Fibroblast of upper back skin (primary cell): ENCODE data around the gene PIGZ.
"Not testable (repeated sequence)": the region's sequence is repeated elsewhere in the genome, so short reads cannot be mapped to it uniquely, and the experiment has no call there.

Experiments
- DNase-seq: peaks from one replicate; pipeline ENCODE4 v3.0.0-alpha.2; 2013

Gene PIGZ

DNA sequence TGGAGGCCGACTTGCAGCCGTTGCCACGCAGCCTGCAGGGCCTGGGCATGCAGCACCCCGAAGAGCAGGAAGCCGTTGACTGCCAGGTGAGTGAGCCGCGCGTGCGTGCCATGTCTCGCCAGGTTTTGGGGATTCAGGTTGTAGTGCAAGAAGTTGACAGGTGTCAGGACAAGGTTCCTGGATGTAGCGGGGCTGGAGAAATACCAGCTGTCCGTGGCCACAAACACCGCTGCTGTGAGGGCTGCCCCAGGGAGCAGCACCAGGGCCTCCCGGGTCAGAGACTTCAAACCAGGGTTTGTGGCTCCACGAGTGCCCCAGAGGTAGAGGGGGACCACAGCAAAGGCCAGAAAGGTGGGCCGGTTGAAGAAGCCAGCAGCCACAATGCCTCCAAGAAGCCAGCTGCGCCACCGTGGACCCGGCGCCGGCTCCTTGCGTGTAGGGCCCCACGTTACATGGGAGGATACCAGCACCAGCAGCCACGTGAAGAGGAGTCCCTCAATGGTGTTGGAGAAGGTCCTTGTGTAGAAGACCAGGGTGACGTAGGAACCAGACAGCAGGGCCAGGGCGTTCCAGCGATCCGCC lies 20.7 kb downstream of the PIGZ start:
- no peak for DNase-seq

DNA sequence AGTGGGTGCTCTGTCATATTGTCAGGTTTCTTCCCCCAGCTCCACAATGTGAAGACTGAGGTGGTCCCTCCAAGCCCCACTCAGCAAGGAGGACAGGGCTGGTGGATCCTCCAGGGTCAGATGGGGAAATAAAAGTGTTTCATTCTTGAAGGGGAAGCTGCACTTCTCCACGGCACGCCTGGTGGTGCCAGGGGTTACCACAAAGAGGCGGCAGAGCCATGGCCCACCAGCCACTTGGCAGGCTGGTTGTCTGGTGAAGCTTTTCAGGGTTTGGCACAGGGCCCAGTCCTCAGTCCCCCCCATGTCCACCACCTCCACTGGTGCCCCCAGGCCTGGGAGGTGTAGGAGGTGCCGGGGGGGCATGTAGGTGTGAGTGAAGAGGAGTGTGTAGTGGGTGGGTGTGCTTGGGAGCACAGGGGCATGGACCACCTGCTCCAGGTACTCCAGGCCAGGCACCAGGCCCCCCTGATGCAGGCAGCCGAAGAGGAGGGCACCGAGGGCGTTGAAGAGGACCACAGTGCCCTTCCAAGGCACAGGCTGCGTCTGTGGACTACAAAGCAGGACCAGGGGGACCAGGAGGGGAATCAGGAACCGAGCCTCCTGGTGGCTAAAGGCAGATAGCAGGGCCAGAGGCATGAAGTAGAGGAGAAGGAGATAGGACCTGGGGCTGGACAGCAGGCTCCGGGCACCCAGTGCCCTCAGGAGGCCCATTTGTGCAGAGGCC lies 21.3 kb downstream of the PIGZ start:
- DNase-seq: no peak

DNA sequence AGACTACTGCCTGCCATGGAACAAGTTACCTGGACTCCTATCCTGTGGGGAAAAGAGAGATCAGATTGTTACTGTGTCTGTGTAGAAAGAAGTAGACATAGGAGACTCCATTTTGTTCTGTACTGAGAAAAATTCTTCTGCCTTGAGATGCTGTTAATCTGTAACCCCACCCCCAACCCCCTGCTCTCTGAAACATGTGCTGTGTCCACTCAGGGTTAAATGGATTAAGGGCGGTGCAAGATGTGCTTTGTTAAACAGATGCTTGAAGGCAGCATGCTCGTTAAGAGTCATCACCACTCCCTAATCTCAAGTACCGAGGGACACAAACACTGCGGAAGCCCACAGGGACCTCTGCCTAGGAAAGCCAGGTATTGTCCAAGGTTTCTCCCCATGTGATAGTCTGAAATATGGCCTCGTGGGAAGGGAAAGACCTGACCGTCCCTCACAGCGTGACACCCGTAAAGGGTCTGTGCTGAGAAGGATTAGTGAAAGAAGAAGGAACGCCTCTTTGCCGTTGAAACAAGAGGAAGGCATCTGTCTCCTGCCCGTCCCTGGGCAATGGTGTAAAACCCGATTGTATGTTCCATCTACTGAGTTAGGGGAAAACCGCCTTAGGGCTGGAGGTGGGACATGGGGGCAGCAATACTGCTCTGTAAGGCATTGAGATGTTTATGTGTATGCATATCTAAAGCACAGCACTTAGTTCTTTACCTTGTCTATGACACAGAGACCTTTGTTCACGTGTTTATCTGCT lies 24.4 kb downstream of the PIGZ start:
- not testable (repeated sequence) for DNase-seq

DNA sequence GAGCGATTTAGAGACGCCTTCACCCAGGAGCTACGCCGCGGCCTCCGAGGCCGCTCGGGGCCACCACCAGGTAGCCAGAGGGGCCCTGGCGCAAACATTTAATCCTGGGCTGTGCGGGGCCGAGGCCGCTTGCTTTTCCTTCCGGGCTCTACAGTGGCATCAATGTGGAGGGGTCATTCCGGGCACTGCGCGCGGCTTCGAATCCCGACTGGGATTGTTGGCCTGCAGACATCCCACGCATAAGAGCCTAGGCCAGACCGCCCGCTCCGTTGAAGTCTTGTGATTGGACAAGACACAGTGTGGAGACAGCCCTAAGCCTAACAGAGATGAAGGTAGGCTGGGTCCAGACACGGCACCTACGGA lies 25.7 kb downstream of the PIGZ start:
- DNase-seq: peak; percentile 10

DNA sequence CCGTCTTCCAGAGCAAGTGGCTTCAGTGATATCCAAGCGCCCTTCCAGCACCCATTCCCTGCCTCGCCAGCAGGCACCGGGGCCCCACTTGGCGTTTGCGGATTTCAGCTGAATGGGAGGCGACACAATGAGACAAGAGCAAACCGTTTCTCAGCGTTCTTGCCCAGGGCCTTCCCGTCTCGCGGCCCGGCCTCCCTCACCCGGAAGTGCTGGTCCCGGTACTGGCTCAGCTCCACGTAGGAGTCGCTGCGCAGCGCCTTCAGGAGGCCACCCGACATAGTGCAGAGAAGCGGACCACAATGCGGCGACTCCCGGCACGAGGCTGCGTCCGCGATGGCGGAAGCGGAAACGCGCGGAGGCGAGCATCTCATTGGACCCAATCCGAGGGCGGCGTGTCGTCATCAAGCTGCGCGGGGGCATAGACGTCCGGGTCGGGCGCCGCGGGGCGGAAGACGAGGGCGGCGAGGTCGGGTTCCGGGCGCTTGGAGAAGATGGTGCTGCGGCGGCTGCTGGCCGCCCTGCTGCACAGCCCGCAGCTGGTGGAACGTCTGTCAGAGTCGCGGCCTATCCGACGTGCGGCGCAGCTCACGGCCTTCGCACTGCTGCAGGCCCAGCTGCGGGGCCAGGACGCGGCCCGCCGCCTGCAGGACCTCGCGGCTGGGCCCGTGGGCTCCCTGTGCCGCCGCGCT lies 26.3 kb downstream of the PIGZ start, which contains the start of gene NCBP2:
Gene NCBP2 (minus strand): TSS at position 303 of the 689 bp plus-strand sequence. CDS start 25 bp downstream, at position 278.
- peak; percentile 98 for DNase-seq

DNA sequence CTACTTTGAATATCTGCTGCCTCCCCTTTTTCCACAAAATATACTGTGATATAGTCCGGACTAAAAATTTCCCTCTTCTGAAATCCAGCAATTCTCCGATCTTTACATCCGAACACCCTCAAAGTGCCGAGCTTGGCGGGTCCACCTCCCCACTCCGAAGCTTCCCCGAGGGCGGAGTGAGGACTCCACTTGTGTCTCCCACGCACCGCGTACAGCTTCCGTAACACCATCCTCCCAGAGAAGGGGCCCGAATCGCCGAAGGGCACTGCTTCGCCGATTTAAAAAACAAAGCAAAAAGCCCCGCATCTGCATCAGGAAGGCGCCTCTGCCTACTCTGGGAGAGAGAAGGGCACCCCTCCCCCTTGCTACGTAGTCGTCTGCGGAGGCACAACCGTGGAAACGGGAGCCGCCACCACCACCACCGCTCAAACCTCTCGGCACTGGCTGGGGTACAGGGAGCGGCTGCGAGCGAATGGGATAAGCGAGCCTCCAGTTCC lies 26.9 kb downstream of the PIGZ start:
- DNase-seq: peak; percentile 28

DNA sequence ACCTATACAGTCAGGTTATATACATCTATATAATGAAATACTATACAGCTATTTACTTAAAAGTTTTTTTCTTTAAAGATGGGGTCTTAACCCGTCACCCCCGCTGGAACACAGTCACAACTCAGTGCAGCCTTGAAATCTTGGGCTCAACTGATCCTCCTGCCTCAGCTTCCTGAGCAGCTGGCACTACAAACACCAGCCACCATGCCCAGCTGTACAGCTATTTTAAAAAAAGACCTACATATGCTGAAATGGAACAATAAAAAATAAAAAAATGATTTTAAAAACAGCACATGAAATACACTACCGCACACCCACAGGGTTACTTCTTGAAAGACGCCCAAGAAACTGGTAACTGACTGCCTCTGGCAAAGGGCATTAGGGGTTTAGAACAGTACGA lies 30.1 kb downstream of the PIGZ start:
- no peak for DNase-seq

DNA sequence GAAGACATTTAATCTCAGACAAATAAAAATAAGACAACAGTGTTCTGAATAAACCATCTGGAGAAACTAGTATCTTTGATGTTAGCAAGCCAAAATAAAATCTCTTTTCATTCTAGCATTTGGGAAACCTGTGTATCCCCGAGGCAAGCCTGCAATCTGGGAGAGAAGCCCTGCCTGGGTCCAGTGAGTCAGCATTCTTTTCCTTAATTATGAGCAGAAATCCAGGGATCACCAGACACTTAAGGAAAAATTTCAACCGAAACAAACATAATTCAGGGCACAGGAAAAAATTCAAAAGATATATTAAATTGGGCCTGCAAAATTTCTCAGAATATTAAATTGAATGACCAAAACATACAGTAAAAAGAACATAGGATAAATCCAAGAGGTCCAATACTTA lies 30.5 kb downstream of the PIGZ start:
- no peak for DNase-seq

DNA sequence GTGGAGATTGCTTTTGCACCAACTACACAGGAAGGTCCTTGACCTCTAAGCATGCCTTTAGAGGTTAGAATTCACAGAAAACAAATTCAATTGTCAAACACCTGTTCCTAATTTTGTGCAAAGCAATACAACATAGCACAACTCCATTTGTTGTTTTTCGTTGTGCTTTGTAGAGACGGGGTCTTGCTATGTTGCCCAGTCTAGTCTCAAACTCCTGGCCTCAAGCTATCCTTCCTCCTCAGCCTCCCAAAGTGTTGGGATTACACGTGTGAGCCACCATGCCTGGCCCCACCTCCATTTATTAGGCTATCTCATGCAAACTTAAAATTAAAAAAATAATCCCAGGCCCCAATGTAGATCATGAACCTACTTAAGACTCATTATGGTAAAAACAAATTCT lies 32.3 kb downstream of the PIGZ start:
- DNase-seq: no peak

DNA sequence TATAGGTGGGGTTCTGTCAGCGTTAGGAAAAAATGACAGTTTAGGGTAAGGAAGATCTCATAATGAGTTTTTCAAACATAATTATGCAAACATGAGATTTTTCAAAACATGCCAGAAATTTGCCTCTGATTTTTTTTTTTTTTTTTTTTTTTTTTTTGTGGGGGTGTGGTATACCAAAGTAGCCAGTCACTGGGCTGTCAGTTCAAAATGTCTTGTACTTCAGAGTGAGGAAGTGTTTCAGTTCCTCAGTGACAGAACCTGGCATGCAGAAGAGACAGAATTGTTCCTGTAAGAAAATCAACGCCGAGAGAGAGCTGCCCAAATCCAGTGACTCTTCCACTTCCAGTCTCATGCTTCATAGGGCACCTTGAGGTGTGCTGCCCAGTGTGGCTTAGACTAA lies 36.0 kb downstream of the PIGZ start:
- DNase-seq: no peak

DNA sequence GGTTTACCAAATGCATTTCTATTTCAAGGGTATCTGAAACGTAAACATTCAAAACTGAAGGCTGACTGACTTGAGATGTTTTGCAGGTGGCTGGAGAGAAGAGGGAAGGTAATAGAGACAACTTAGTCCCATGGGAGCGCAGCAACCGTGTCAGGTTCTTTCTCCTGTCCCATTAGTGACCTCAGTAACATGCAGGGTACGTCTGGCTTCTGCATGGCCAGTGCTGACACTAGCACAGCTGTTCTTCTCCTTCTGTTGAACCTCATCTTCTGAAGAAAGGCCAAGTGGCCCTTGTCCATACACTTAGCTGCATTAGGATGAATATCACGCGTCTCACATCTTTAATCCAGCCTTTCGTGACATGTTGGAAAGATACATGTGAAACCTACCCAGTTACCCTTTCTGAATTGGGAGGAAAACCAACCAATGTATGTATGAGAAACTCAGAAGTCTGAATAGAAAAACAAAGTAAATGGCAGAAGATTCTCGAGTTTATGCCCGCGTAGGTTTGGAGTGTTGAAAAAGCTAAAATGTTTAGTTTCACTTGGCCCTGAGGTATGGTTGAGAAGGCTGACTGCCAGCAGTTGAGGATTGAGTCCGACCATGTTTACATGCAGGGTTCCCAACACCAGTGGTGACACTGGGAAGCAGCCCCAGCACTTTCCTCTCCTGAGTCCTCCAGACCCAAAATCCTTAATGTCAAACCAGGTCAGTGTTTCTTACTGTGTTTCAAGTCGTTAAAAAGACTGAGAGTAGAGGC lies 36.6 kb downstream of the PIGZ start:
- DNase-seq: no peak

DNA sequence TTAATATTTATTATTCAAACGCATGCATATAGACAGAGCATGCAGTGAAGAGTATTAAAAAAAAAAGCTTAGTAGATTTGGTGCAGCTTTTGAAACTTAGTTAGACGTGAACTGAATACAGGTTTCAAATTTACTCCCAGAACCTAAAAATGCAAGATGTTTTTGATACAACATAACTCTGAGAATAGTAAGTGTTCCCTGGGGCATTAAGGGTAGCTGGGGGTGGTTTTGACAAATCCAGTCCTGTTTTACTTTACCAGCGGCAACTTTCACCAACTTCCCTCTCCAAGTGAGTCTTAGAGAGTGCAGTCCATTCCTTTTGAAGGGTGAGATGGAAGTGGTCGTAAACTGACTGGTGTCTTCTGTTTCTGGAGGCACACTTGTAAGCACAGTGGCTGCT lies 37.5 kb downstream of the PIGZ start:
- DNase-seq: no peak

DNA sequence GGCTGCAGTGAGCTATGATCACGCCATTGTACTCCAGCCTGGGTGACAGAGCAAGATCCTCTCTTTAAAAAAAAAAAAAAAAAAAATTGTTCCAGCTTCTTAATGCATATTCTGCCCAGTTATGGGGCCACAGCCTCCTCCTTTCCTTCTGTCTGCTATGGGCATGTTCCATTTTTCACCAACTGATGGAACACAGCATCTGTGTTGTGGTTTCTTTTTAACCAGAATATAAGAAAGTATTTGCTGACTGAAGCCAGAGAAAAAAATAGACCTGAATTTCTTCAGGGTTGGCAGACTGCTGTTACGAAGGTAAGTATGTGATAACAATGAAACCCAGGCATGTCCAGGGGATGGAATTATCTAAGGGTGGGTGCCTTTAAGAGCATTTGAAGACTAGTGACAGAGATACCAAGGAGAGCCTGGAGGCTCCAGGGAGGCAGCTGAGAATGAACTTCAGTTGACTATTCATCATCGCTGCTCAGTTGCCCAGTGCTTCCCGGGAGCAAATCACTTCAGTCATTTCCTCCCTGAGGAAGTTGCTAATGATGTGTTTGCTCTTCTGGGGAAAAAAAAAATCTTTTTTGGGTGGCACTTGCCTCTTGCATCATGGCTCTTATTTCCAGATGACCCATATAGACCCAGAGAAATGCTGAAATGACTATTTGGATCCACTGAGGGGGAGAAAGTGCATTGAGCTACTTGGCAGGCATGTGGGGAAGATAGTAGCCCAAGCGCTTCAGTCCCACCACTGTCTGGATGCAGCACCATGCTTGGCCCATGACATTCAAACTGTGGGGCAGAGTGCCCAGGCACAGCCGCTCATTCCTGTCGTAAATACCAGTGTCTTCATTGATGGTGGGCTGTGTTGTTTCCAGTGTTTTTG lies 40.8 kb downstream of the PIGZ start:
- DNase-seq: no peak

DNA sequence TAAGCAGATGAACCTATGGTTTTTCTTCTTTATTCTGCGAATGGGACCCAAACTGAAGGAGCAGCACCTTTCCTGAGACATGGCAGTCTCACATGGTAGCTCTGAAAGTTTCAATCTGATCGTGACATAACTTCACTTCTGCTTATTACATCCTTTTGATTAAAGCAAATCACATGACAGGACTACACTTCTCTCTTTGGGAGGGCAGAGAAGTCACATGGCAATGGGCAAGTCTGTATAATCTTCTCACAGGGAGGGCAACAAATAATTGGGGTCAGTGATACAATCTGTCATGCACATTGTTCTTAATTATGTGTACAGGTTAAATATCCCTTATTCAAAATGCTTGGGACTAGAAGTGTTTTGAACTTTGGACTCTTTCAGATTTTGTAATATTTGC lies 47.9 kb downstream of the PIGZ start:
- DNase-seq: no peak

DNA sequence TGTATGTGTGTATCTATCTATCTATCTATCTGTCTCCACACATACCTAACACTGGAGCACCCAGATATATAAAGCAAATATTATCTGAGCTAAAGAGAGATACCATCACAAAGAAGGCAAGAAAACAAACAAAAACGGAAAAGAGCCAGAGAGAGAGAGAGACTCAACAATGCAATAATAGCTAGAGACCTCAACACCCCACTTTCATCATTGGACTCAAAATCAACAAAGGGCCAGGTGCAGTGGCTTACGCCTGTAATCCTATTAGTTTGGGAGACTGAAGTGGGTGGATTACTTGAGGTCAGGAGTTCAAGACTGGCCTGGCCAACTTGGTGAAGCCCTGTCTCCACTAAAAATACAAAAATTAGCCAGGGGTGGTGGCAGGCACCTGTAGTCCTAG lies 49.7 kb downstream of the PIGZ start:
- DNase-seq: no peak

DNA sequence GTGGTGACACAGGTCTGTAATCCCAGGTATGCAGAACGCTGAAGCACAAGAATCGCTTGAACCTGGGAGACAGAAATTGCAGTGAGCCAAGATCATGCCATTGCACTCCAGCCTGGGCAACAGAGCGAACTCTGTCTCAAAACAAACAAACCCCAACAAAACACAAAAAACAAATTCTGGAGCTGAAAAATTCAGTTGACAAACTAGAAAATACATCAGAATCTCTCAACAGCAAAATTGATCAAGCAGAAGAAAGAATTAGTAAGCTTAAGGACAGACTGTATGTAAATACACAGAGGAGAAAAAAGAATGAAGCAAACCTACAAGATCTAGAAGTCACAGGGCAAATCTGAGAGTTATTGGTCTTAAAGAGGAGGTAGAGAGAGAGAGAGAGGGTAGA lies 51.6 kb downstream of the PIGZ start:
- no peak for DNase-seq

DNA sequence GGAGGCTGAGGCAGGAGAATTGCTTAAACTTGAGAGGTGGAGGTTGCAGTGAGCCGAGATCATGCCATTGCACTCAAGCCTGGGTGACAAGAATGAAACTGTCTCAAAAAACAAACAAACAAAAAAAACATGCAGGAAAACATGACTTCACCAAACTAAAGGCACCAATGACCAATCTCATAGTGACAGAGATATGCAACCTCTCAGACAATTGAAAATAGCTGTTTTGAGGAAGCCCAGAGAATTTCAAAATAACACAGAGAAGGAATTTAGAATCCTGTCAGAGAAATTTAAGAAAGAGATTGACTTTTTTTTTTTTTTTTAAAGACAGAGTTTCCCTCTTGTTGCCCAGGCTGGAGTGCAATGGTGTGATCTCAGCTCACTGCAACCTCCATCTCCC lies 52.4 kb downstream of the PIGZ start:
- no peak for DNase-seq

DNA sequence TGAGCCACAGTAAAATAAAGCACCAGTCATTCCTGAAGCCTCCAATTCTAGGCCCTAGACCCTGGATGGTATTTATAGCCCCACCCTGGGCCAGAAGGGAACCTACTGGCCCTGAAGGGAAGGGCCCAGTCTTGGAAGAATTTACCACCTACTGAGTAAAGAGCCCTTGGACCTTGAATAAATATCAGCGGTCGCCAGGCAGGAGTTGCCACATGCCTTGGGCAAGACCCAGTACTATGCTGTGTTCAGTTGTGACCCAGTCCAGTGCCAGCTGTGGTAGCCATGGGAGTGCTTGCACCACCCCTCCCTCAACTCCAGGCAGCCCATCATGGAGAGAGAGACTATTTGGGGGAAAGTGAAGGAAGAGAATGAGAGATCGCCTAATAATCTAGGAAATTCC lies 53.3 kb downstream of the PIGZ start:
- DNase-seq: no peak

DNA sequence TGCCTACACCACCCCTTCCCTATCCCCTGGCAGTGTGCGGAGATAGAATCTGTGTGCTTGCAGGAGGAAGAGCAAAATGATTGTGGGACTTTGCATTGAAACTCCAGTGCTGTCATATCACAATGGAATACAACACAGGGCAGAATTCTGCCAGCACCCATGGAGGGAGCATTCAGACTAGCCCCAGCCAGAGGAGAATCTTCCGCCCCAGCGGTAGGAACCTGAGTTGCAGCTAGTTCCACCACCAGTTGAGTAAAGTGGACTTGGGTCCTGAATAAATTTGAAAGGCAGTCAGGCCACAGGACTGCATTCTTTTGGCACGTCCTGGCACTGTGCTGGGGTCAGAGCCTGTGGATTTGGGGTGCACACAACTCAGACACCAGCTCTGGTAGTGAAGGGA lies 53.8 kb downstream of the PIGZ start:
- DNase-seq: no peak

DNA sequence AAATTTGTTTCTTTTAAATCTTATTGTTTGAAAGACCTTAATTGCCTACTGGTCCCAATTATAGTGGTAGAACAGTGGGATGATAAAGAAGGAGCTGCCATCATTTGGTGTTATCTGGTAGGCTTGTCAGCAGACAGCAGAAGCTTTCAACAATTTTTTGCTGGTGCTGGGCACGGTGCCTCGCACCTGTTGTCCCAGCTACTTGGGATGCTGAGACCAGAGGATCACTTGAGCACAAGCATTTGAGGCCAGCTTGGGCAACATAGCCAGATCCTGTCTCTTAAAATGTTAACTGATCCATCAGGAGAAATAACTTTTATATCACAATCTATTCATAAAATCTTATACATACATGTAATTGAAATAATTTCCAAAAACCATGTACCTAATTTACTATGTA lies 64.9 kb downstream of the PIGZ start:
- DNase-seq: no peak

DNA sequence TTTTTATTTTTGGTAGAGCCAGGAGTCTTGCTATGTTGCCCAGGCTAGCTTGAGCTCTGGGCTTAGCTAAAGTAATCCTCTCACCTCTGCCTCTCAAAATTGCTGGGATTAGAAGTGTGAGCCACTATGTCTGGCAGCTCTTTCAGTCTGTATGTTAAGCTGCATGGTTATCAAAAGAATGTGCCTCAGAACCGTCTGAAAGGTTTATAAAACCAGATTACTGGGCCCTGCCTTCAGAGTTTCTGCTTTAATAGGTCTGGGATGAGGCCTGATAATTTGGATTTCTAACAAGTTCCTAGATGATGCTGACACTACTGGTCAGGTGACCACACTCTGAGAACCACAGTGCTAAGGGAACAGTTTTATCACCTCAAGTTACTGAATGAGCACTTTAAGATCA lies 66.3 kb downstream of the PIGZ start:
- DNase-seq: no peak

DNA sequence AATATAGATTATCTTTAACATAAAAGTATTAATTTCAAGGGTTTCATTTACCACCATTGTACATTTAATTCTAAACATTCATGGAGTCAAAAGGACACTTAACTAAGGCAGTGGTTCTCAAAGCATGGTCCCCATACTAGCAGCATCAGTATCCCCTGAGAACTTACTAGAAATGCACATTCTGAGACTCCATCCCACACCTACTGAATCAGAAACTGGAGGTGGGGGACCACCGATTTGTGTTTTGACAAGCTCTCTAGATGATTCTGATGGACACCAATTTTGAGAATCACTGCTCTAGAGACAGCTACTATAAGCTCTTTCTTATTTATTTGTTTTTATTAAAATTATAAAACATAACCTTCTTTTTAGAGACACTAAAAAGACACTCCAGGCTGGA lies 66.9 kb downstream of the PIGZ start:
- DNase-seq: no peak
